Adrenal gland (tissue), 5 donors: ENCODE measurements around the gene CDKAL1.

Source experiments
- CTCF ChIP-seq, 6 experiments: fragments of 450-650 bp in 4 of 6; fragments of 200-600 bp in 2 of 6; sonication (generic) in 1 of 6; IDR thresholded peaks; 1 replicate in 5 of 6; 2 replicates in 1 of 6; pipeline versions ENCODE4 v1.5.1 to v1.8.0; 2016 to 2021; ENCODE audit warnings: antibody characterized with exemption in 6 of 6, mild to moderate bottlenecking in 2 of 6, moderate library complexity in 1 of 6
- POLR2A ChIP-seq, 2 donors: fragments of 450-650 bp; IDR thresholded peaks; one replicate each; pipeline ENCODE4 v1.6.1; 2017; ENCODE audit warnings: antibody characterized with exemption in 2 of 2, mild to moderate bottlenecking in 2 of 2, moderate library complexity in 1 of 2
- donor health status: DM: no; HTN: no; CAD: no.

GRCh38 chr6:20851795-20852194 is 317.5 kb downstream of the CDKAL1 start:
- TF ChIP-seq POLR2A (IDR thresholded peaks at IDR 0.05) (no peak), CTCF (IDR thresholded peaks at IDR 0.05) (no peak)
